HepG2 (cell line): Measurements from ENCODE around the gene EVI5. TPM values are rescaled to one million over a fixed set of nuclear protein-coding genes. Genes with fewer than 3 reads are reported as not detected.
A peak's percentile ranks its signal among the peaks of the same experiment; 100 is the strongest.

Source experiments
- CCDC6 ChIP-seq: sonication (generic); formaldehyde crosslinking; IDR thresholded peaks from 2 replicates; pipeline ENCODE4 v1.8.1; 2022; ENCODE audit warnings: mild to moderate bottlenecking, missing genetic modification reagents, moderate library complexity
- CEBPG ChIP-seq: IDR thresholded peaks from 2 replicates; pipeline ENCODE4 v1.6.1; 2016
- EED ChIP-seq: sonication (generic); formaldehyde crosslinking; IDR thresholded peaks from 2 replicates; pipeline ENCODE4 v1.5.0; 2020; ENCODE audit warnings: mild to moderate bottlenecking, missing genetic modification reagents
- FOXO1 ChIP-seq: sonication (generic); formaldehyde crosslinking; IDR thresholded peaks from 2 replicates; pipeline ENCODE4 v1.4.0; 2020; ENCODE audit warnings: missing genetic modification reagents
- GZF1 ChIP-seq: sonication (generic); formaldehyde crosslinking; IDR thresholded peaks from 2 replicates; pipeline ENCODE4 v1.5.1; 2020; ENCODE audit warnings: mild to moderate bottlenecking, missing genetic modification reagents
- HDAC1 ChIP-seq: sonication (generic); formaldehyde crosslinking; IDR thresholded peaks from 2 replicates; pipeline ENCODE4 v1.5.1; 2020; ENCODE audit warnings: mild to moderate bottlenecking, missing genetic modification reagents
- JUN ChIP-seq: sonication (generic); formaldehyde crosslinking; IDR thresholded peaks from 2 replicates; pipeline ENCODE4 v1.4.0; 2020; ENCODE audit warnings: mild to moderate bottlenecking, missing genetic modification reagents
- ONECUT2 ChIP-seq: sonication (generic); formaldehyde crosslinking; IDR thresholded peaks from 2 replicates; pipeline ENCODE4 v1.4.0; 2020; ENCODE audit warnings: missing genetic modification reagents
- PHF8 ChIP-seq: sonication (generic); formaldehyde crosslinking; IDR thresholded peaks from 2 replicates; pipeline ENCODE4 v1.5.0; 2020; ENCODE audit warnings: missing genetic modification reagents
- RFXANK ChIP-seq: IDR thresholded peaks from 2 replicates; pipeline ENCODE4 v1.6.1; 2016
- SRSF4 ChIP-seq: fragments of 200-400 bp; formaldehyde crosslinking; IDR thresholded peaks from one replicate; pipeline ENCODE4 v1.6.1; 2018; ENCODE audit warnings: mild to moderate bottlenecking, low read depth, low read length, moderate library complexity; ENCODE audit not compliant: poor library complexity, severe bottlenecking
- SRSF9 ChIP-seq: fragments of 200-400 bp; formaldehyde crosslinking; IDR thresholded peaks from 2 replicates; pipeline ENCODE4 v1.6.1; 2018; ENCODE audit warnings: borderline replicate concordance, mild to moderate bottlenecking, low read depth, low read length; ENCODE audit not compliant: insufficient read depth, poor library complexity, severe bottlenecking
- STAG1 ChIP-seq: sonication (generic); formaldehyde crosslinking; IDR thresholded peaks from 2 replicates; pipeline ENCODE4 v1.4.0; 2020; ENCODE audit warnings: missing genetic modification reagents
- TBP ChIP-seq: sonication (generic); formaldehyde crosslinking; IDR thresholded peaks from 2 replicates; pipeline ENCODE4 v1.5.0; 2020; ENCODE audit warnings: missing genetic modification reagents
- TBX3 ChIP-seq: fragments of 450-650 bp; IDR thresholded peaks from 2 replicates; pipeline ENCODE4 v1.6.1; 2017; ENCODE audit warnings: antibody characterized with exemption, mild to moderate bottlenecking, inconsistent platforms, borderline replicate concordance
- ZFAT ChIP-seq: sonication (generic); formaldehyde crosslinking; conservative IDR thresholded peaks from 2 replicates; pipeline ENCODE4 v1.8.1; 2023; ENCODE audit warnings: missing genetic modification reagents, inconsistent platforms
- ZNF138 ChIP-seq: sonication (generic); formaldehyde crosslinking; IDR thresholded peaks from 2 replicates; pipeline ENCODE4 v1.5.0; 2020; ENCODE audit warnings: mild to moderate bottlenecking, low read depth, missing genetic modification reagents
- ZNF337 ChIP-seq: sonication (generic); formaldehyde crosslinking; IDR thresholded peaks from 2 replicates; pipeline ENCODE4 v1.5.1; 2020; ENCODE audit warnings: missing genetic modification reagents, low read depth, mild to moderate bottlenecking, borderline replicate concordance
- ZNF430 ChIP-seq: sonication (generic); formaldehyde crosslinking; IDR thresholded peaks from 2 replicates; pipeline ENCODE4 v1.9.0; 2021; ENCODE audit warnings: mild to moderate bottlenecking, missing genetic modification reagents
- ZNF530 ChIP-seq: sonication (generic); formaldehyde crosslinking; IDR thresholded peaks from 2 replicates; pipeline ENCODE4 v1.5.0; 2020; ENCODE audit warnings: low read depth, mild to moderate bottlenecking, missing genetic modification reagents
- ZNF781 ChIP-seq: sonication (generic); formaldehyde crosslinking; IDR thresholded peaks from 2 replicates; pipeline ENCODE4 v1.5.1; 2020; ENCODE audit warnings: borderline replicate concordance, mild to moderate bottlenecking, missing genetic modification reagents; ENCODE audit errors: not compliant biosample characterization
- ZNF782 ChIP-seq: sonication (generic); formaldehyde crosslinking; IDR thresholded peaks from 2 replicates; pipeline ENCODE4 v1.4.0; 2020; ENCODE audit warnings: missing genetic modification reagents, mild to moderate bottlenecking, borderline replicate concordance
- ZNF792 ChIP-seq: IDR thresholded peaks from 2 replicates; pipeline ENCODE4 v1.6.1; 2016
- ZNF816 ChIP-seq: sonication (generic); formaldehyde crosslinking; IDR thresholded peaks from 2 replicates; pipeline ENCODE4 v1.8.0; 2022; ENCODE audit warnings: missing genetic modification reagents, mild to moderate bottlenecking, borderline replicate concordance
- polyA plus RNA-seq, 8 experiments: library from polyadenylated mRNA; depleted of rRNA in 3 of 8; stranded (reverse) in 7 of 8; unstranded in 1 of 8; fragments of >200 nt; fragmentation: Illumina TruSeq in 4 of 8; extraction: Trizol in 4 of 8; gene quantifications; 2 replicates each; pipeline versions ENCODE4 v1.2.1 to v1.2.3, GENCODE V29; 2011 to 2016; ENCODE audit warnings: low read depth in 4 of 8, missing spikeins in 1 of 8, mixed read lengths in 1 of 8; ENCODE audit not compliant: insufficient read depth in 1 of 8
- total RNA-seq, 5 experiments: library from RNA; depleted of rRNA; stranded (reverse); fragments of >200 nt; fragmentation: Illumina TruSeq; extraction: Trizol; gene quantifications; 2 replicates each; pipeline ENCODE4 v1.2.3, GENCODE V29; 2016; ENCODE audit warnings: low read depth in 1 of 5
- TF ChIP-seq, protein P1 (sequence below): sonication (generic); formaldehyde crosslinking; IDR thresholded peaks from 2 replicates; pipeline ENCODE4 v1.8.0; 2022; ENCODE audit warnings: mild to moderate bottlenecking, missing genetic modification reagents, borderline replicate concordance
- TF ChIP-seq, protein P2 (sequence below): sonication (generic); formaldehyde crosslinking; IDR thresholded peaks from 2 replicates; pipeline ENCODE4 v1.5.0; 2020; ENCODE audit warnings: mild to moderate bottlenecking, missing genetic modification reagents
- TF ChIP-seq, protein P3 (sequence below): IDR thresholded peaks from 2 replicates; pipeline ENCODE4 v1.6.1; 2016

The EVI5 gene
- total and polyA plus RNA-seq, 2 of the 13 experiments (the other 11 are each of a cell fraction or from before 2014, with no cell fraction given) = 4.0 to 12.6 TPM

DNA sequence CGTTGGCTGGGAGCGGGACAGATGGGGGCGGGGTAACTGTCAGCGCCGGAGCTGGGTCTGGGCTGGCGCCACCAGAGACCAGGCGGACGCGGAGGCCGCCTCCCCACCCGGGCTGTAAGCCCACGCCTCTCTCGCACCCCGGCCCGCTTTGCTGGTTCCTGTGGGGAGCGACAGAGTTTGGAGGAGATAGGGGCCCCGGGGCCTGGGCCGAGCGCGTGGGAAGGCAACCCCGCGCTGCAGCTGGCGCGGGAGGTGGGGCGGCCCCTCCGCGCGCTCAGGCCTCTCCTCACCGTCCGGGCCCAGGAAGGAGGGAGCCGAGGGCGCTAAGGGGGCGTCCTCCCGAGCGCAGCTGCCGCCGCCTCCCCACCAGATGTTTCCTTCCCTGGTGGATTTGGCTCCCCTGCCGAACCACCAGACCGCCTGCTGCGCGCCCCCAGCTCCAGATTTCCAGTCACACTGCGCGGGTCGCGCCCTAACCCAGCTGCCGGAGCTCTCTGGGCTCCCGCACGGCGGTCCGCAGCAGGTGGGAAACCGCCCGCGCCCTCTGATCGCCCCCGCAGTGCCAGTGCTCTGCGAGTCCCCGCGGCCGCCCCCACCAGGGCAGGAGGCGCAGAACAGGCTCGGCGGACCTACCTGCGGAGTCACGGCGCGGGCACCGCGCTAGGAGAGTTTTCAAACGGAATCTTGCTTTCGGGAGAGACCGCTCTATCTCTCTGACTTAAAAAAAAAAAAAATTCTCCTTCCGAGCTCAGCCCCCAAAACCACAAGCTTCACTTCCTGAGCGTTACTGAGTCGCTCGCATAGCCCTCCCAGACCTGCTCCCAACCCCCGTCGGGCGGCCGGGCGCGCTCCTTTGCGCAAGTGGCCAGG lies 299.3 kb downstream of the EVI5 start (continued):
- TF ChIP-seq PHF8 (peak; percentile 71), JUN (CRISPR knock-in tag) (no peak), SRSF4 (no peak), ZNF781 (CRISPR knock-in tag) (no peak), ZNF138 (CRISPR knock-in tag) (no peak), ZNF337 (CRISPR knock-in tag) (no peak), SRSF9 (no peak), ZNF816 (no peak), ZNF792 (0 out of 2 replicates have a peak, but pooled peaks have one; percentile 8), TBX3 (no peak), ZNF530 (no peak), TBP (CRISPR knock-in tag) (no peak), EED (CRISPR knock-in tag) (no peak), FOXO1 (peak; percentile 7; the same call in 1 of the 2 replicates), ONECUT2 (CRISPR knock-in tag) (no peak), CEBPG (CRISPR knock-in tag) (no peak), ZNF782 (CRISPR knock-in tag) (no peak), CCDC6 (CRISPR knock-in tag) (peak; percentile 81; the same call in 1 of the 2 replicates), ZNF430 (CRISPR knock-in tag) (no peak; the same call in 1 of the 2 replicates), GZF1 (CRISPR knock-in tag) (no peak), STAG1 (peak; percentile 33), HDAC1 (peak; percentile 61), ZFAT (CRISPR knock-in tag) (no peak), RFXANK (CRISPR knock-in tag) (no peak)
- TF ChIP-seq, protein P1, sequence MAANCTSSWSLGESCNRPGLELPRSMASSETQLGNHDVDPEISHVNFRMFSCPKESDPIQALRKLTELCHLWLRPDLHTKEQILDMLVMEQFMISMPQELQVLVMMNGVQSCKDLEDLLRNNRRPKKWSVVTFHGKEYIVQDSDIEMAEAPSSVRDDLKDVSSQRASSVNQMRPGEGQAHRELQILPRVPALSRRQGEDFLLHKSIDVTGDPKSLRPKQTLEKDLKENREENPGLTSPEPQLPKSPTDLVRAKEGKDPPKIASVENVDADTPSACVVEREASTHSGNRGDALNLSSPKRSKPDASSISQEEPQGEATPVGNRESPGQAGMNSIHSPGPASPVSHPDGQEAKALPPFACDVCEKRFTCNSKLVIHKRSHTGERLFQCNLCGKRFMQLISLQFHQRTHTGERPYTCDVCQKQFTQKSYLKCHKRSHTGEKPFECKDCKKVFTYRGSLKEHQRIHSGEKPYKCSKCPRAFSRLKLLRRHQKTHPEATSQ (CRISPR knock-in tag) = no peak
- TF ChIP-seq, protein P2, sequence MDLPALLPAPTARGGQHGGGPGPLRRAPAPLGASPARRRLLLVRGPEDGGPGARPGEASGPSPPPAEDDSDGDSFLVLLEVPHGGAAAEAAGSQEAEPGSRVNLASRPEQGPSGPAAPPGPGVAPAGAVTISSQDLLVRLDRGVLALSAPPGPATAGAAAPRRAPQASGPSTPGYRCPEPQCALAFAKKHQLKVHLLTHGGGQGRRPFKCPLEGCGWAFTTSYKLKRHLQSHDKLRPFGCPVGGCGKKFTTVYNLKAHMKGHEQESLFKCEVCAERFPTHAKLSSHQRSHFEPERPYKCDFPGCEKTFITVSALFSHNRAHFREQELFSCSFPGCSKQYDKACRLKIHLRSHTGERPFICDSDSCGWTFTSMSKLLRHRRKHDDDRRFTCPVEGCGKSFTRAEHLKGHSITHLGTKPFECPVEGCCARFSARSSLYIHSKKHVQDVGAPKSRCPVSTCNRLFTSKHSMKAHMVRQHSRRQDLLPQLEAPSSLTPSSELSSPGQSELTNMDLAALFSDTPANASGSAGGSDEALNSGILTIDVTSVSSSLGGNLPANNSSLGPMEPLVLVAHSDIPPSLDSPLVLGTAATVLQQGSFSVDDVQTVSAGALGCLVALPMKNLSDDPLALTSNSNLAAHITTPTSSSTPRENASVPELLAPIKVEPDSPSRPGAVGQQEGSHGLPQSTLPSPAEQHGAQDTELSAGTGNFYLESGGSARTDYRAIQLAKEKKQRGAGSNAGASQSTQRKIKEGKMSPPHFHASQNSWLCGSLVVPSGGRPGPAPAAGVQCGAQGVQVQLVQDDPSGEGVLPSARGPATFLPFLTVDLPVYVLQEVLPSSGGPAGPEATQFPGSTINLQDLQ (CRISPR knock-in tag) = no peak
- TF ChIP-seq, protein P3, sequence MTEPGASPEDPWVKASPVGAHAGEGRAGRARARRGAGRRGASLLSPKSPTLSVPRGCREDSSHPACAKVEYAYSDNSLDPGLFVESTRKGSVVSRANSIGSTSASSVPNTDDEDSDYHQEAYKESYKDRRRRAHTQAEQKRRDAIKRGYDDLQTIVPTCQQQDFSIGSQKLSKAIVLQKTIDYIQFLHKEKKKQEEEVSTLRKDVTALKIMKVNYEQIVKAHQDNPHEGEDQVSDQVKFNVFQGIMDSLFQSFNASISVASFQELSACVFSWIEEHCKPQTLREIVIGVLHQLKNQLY (CRISPR knock-in tag) = no peak
